Measurements from ENCODE around the gene RPS19BP1.

- peak; percentile 26; the same call in 1 of the 2 replicates for TF ChIP-seq RAD21 (IDR thresholded peaks at IDR 0.05; ENCODE audit: low read depth)
- no peak for TF ChIP-seq MAX (IDR thresholded peaks at IDR 0.05)
- TF ChIP-seq, protein P1, sequence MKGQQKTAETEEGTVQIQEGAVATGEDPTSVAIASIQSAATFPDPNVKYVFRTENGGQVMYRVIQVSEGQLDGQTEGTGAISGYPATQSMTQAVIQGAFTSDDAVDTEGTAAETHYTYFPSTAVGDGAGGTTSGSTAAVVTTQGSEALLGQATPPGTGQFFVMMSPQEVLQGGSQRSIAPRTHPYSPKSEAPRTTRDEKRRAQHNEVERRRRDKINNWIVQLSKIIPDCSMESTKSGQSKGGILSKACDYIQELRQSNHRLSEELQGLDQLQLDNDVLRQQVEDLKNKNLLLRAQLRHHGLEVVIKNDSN (IDR thresholded peaks at IDR 0.05): no peak
- no peak; the same call in 1 of the 2 replicates for TF ChIP-seq EGR1 (IDR thresholded peaks at IDR 0.05)
- no peak for TF ChIP-seq EP300 (IDR thresholded peaks at IDR 0.05; ENCODE audit: borderline replicate concordance)
- TF ChIP-seq FOXM1 (IDR thresholded peaks at IDR 0.05; ENCODE audit: borderline replicate concordance, low read depth): peak; percentile 76
- peak; percentile 22; the same call in 1 of the 2 replicates for TF ChIP-seq YY1 (IDR thresholded peaks at IDR 0.05; ENCODE audit: low read depth)
- TF ChIP-seq ZBTB7A (IDR thresholded peaks at IDR 0.05; ENCODE audit: low read depth): peak; percentile 99
- peak; percentile 42; the same call in 1 of the 2 replicates for TF ChIP-seq NFIC (IDR thresholded peaks at IDR 0.05)
- no peak for TF ChIP-seq REST (IDR thresholded peaks at IDR 0.05; ENCODE audit: low read depth)
- TF ChIP-seq CREB1 (IDR thresholded peaks at IDR 0.05; ENCODE audit: low read depth): no peak
- TF ChIP-seq TAF1 (IDR thresholded peaks at IDR 0.05; ENCODE audit: low read depth): peak; percentile 36
- TF ChIP-seq TEAD4 (IDR thresholded peaks at IDR 0.05): no peak
- no peak for TF ChIP-seq CEBPB (IDR thresholded peaks at IDR 0.05)
Observed at GRCh38 chr22:39519681-39520225, 12.8 kb downstream of the RPS19BP1 start.
